ENCODE measurements around the gene DUSP6. TPM values are rescaled to one million over a fixed set of nuclear protein-coding genes. Genes with fewer than 3 reads are reported as not detected.

DUSP6 gene
- total RNA-seq, 2 experiments from 2014 or later, result 11.8 to 14.7 TPM

GRCh38 chr12:89305373-89305772 lies 46.9 kb downstream of the DUSP6 start:
- no peaks in the 10 kb centered on the region for H3K9me3 Mint-ChIP-seq
- peaks cover 4% of the 10 kb centered on the region for H3K4me1 ChIP-seq (ENCODE audit: insufficient read depth, low read length)
- H3K36me3 ChIP-seq (ENCODE audit: insufficient read depth, low read length), result no peaks in the 10 kb centered on the region
- TF ChIP-seq CTCF (IDR thresholded peaks at IDR 0.05), result no peak
- no peak overlapping the region for H3K4me3 ChIP-seq (ENCODE audit: low read length)
- no peaks in the 10 kb centered on the region for H3K27me3 Mint-ChIP-seq
- intact Hi-C loops (cut with DNase I, micrococcal nuclease), result no loop called here
- peaks cover 16% of the 10 kb centered on the region for H3K4me1 Mint-ChIP-seq (ENCODE audit: low read depth)
- no peaks in the 10 kb centered on the region for H3K27me3 ChIP-seq (ENCODE audit: control insufficient read depth in 1 of 2, insufficient read depth in 2 of 2, low read length in 2 of 2)
- H3K9me3 ChIP-seq (ENCODE audit: control insufficient read depth in 1 of 2, insufficient read depth in 1 of 2, low read length in 2 of 2), result no peaks in the 10 kb centered on the region
- CTCF ChIA-PET, result no interaction called here
- no peak overlapping the region for H3K27ac ChIP-seq (ENCODE audit: low read depth in 1 of 2, low read length in 2 of 2)
- no peak for DNase-seq
- H3K27ac Mint-ChIP-seq, result no peak overlapping the region
- no peaks in the 10 kb centered on the region for H3K36me3 Mint-ChIP-seq (ENCODE audit: low read depth)
- no peak for ATAC-seq (ENCODE audit: poor library complexity)
- no peak overlapping the region for H3K4me3 Mint-ChIP-seq
- POLR2A ChIA-PET, result no interaction called here

- no peaks in the 10 kb centered on the region for H3K36me3 ChIP-seq (ENCODE audit: insufficient read depth, low read length)
- ATAC-seq (ENCODE audit: poor library complexity) (no peak), DNase-seq (no peak)
- H3K4me3 ChIP-seq (ENCODE audit: low read length), result no peak overlapping the region
- H3K27ac ChIP-seq (ENCODE audit: low read depth in 1 of 2, low read length in 2 of 2), result no peak overlapping the region
- H3K4me1 Mint-ChIP-seq (ENCODE audit: low read depth), result no peaks in the 10 kb centered on the region
- no peak overlapping the region for H3K27ac Mint-ChIP-seq
- no peaks in the 10 kb centered on the region for H3K36me3 Mint-ChIP-seq (ENCODE audit: low read depth)
- no peak for TF ChIP-seq CTCF (IDR thresholded peaks at IDR 0.05)
- intact Hi-C loops (cut with DNase I, micrococcal nuclease), result no loop called here
- no peaks in the 10 kb centered on the region for H3K4me1 ChIP-seq (ENCODE audit: insufficient read depth, low read length)
- no peaks in the 10 kb centered on the region for H3K9me3 Mint-ChIP-seq
- no peaks in the 10 kb centered on the region for H3K9me3 ChIP-seq (ENCODE audit: control insufficient read depth in 1 of 2, insufficient read depth in 1 of 2, low read length in 2 of 2)
- ChIA-PET CTCF (no interaction called here), POLR2A (interaction anchor here (0.6 kb wide), 1 partner anchor 9 kb away, joined by 3 read pairs; no protein-coding TSS in a partner anchor)
- no peaks in the 10 kb centered on the region for H3K27me3 ChIP-seq (ENCODE audit: control insufficient read depth in 1 of 2, insufficient read depth in 2 of 2, low read length in 2 of 2)
- H3K27me3 Mint-ChIP-seq, result no peaks in the 10 kb centered on the region
- no peak overlapping the region for H3K4me3 Mint-ChIP-seq
Measured at GRCh38 chr12:89299931-89300330, 52.4 kb downstream of the DUSP6 start.

- Histone ChIP-seq H3K27ac (ENCODE audit: low read depth in 1 of 2, low read length in 2 of 2) (no peak overlapping the region), H3K36me3 (ENCODE audit: insufficient read depth, low read length) (no peaks in the 10 kb centered on the region), H3K27me3 (ENCODE audit: control insufficient read depth in 1 of 2, insufficient read depth in 2 of 2, low read length in 2 of 2) (no peaks in the 10 kb centered on the region), H3K9me3 (ENCODE audit: control insufficient read depth in 1 of 2, insufficient read depth in 1 of 2, low read length in 2 of 2) (no peaks in the 10 kb centered on the region), H3K4me3 (ENCODE audit: low read length) (no peak overlapping the region), H3K4me1 (ENCODE audit: insufficient read depth, low read length) (no peaks in the 10 kb centered on the region)
- POLR2A ChIA-PET, result no interaction called here
- ATAC-seq (ENCODE audit: poor library complexity) (no peak), DNase-seq (no peak)
- Mint-ChIP-seq H3K4me1 (ENCODE audit: low read depth) (no peaks in the 10 kb centered on the region), H3K27me3 (no peaks in the 10 kb centered on the region), H3K36me3 (ENCODE audit: low read depth) (no peaks in the 10 kb centered on the region), H3K9me3 (no peaks in the 10 kb centered on the region), H3K27ac (no peak overlapping the region), H3K4me3 (no peak overlapping the region)
- CTCF ChIA-PET, result no interaction called here
- no peak for TF ChIP-seq CTCF (IDR thresholded peaks at IDR 0.05)
- intact Hi-C loops (cut with DNase I, micrococcal nuclease), result no loop called here
Measured at GRCh38 chr12:89299417-89299816, 52.9 kb downstream of the DUSP6 start.

Other genes starting within 250 kb of the DUSP6 start
- 1 to 10 TPM; 6.2 to 6.3 TPM for gene GALNT4, start 172.3 kb upstream of the DUSP6 start, total RNA-seq
- gene POC1B, start 173.5 kb upstream of the DUSP6 start, total RNA-seq, result 10 to 100 TPM; 14.9 to 16.2 TPM

Measured in CD4-positive, alpha-beta T cell (primary cell).